NCI-H774 (cell line): ENCODE data around the gene HCFC1R1.
"Not testable (repeated sequence)": the region's sequence is repeated elsewhere in the genome, so short reads cannot be mapped to it uniquely, and the experiment has no call there.

Experiments
- DNase-seq: peaks from one replicate; lab custom pipeline; 2025; lab: John Stamatoyannopoulos, UW

The HCFC1R1 gene

DNA sequence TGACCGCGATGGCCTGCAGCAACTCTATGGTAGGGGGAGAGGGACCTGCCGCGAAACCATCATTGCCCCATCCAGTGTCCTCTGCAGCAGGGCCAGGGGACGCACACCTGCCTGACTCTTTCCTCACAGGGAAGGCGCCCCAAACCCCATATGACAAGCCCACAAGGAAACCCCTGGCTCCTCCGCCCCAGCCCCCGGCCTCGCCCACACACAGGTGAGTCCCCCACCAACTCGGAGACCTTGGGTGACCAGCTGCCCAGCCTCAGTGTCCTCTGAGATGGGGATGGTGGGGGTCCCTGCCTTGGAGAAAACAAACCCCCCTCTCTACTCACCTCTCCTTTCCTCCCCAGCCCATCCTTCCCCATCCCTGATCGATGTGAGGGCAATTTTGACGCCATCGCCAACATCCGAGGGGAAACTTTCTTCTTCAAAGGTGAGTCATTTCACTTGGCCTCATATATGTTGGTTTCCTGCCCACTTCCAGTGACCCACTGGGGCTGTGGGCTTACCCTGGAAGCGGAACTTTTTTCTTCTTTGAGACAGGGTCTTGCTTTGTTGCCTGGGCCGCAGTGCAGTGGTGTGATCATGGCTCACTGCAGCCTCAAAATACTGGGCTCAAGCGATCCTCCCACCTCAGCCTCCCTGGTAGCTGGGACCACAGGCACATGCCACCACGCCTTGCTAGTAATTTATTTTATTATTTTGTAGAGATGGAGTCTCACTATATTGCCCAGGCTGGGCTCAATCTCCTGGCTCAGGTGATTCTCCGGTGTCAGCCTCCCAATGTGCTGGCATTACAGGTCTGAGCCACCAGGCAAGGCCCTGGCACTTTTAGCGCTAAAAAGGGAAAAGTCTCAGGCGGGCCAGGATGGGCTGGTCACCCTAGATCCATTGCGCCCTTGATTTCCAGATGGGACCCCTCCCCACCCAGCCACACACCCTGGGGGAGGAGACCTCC, 33.7 kb upstream of the HCFC1R1 start:
- no peak for DNase-seq

DNA sequence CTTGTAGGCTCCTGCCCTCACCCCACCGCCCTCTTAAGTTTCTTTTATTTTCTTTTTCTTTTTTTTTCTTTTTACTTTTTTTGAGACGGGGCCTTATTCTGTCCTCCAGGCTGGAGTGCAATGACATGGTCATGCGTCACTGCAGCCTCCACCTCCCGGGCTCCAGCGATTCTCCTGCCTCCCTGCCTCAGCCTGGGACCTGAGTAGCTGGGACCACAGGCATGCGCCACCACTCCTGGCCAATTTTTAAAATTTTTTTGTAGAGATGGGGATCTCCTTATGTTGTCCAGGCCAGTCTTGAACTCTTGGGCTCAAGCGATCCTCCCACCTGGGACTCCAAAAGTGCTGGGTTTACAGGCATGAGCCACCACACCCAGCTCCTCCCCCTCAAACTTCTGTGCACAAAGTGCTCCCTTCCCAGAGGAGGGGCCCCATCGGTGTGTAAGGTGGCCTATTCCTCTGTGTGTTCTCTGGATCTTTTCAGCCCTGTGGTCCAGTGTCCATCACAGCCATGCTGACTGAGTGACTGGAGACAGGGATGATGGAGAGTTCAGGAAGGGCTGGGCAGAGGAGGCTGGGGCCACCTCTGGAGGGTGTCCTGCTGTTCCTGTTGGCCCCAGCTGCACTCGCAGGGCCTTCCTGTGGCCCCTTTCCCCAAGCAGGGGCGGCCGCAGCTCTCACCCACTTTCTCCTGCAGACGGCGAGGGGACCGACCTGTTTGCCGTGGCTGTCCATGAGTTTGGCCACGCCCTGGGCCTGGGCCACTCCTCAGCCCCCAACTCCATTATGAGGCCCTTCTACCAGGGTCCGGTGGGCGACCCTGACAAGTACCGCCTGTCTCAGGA, 32.8 kb upstream of the HCFC1R1 start:
- no peak for DNase-seq

DNA sequence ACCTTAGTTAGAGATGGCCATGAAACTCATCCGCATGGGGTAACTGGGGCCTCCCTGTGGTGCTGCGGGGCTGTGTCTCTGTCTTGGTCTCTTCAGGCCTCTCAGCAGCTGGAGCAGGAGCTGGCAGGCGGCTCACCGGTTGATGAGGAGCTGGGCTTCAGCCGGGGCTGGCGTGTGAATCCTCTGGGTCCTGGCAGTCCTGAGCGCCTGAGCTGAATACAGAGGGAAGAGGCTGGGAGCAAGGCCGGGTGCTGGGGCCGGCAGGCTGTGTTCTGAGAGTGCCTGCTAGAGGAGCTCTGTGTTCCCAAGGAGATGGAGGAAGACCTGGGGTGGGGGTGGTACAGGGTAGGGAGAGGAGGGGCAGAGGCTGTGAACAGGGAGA, 32.0 kb upstream of the HCFC1R1 start:
- not testable (repeated sequence) for DNase-seq

DNA sequence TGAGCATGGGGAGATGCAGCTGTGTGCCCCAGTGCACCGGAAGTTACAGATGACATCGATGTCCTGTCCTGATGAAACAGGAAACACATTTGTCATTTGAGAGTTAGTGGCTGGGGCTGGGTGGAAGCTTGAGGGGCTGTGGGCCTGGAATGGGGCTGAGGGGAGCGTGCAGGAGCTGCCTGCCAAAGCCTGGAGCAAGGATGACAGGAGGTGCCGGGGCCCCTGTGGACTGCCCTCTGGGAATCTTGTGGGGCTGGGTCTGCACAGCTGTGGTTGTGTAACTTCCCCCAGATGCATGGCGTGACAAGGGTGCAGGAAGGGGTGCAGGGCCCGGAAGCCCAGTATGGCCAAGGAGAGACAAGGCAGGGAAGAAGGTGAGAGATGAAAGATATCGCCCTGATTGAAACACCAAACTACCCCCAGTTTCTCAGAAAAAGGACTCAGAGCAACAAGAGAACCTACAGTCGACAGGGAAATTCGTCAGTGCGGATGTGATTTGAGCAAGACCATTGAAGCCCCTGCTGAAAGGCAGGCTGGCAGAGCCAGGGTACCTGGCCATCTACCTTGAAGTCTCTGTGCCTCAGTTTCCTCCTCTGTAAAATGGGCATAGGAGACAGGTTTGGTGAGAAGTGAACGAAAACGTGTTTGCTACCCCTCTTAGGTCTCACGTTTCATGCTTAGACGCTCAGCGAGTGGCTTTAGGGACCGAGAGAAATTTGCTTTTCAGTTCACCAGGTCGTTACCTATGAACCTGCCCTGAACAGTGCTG, 31.4 kb upstream of the HCFC1R1 start:
- DNase-seq = no peak

DNA sequence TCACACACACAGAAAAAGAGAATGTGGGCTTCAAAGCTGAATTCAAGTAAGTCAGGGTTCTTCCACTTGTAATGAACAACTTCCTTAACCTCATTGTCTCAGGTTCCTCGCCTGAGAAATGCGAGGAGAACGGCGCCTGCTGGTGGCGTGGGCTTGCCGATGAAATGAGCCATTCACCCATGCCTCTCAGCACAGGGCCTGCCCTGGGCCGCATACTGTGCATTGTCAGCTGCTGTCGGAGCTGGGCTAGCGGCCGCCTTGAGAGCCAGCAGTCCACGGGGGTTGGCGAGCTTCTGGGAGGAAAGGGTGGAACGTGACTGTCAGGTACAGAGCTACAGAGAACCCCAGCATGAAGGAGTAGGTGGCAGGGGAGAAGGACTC, 29.6 kb upstream of the HCFC1R1 start:
- not testable (repeated sequence) for DNase-seq

DNA sequence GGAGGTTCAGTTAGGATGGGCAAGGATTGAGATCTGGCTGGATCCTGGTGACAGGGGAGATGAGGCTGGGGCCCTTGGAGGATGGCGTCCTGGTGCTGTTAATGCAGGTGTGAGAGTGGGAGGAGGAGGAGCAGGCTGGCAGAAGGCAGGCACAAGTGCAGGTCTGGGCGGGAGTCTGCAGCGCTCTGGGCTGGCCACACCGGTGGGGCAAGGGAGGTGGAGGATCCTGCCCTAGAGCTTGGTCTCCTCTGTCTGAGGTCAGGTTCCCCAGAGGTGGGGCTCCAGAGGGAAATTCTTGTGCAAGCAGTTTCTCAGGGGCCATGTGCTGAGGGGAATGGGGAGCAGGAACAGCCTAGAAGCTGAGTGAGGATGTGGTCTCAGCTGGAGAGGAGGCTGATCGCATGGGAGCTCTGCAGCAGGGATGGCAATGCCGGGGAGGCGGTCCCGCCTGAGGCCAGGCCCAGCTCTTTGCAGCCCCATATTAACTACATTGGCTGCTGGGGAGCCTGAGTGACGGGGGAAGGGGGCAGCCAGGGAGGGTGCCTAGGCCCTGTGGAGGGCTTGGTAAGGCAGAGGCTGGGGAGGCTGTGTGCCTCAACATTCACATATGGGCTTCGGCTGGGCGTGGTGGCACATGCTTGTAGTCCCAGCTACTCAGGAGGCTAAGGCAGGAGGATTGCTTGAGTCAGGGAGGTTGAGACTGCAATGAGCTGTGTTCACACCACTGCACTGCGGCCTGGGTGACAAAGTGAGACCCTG, 29.0 kb upstream of the HCFC1R1 start:
- DNase-seq = not testable (repeated sequence)

DNA sequence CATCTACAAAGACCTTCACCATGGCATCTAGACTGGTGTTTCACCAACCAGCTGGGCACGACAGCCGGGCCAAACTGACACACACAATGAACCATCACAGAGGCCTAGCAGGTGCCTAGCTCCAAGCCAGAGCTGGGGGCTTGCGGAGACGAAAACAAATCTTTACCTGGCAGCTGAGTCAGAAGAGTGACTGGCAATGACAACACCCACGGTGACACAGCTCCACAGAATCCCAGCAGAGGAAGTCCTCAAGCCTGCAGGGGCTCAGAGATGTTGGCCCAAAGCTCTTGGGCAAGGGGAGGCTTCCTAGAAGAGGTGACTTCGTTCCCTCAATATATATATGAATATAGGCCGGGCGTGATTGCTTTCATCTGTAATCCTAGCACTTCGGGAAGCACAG, 27.8 kb upstream of the HCFC1R1 start:
- DNase-seq = no peak

DNA sequence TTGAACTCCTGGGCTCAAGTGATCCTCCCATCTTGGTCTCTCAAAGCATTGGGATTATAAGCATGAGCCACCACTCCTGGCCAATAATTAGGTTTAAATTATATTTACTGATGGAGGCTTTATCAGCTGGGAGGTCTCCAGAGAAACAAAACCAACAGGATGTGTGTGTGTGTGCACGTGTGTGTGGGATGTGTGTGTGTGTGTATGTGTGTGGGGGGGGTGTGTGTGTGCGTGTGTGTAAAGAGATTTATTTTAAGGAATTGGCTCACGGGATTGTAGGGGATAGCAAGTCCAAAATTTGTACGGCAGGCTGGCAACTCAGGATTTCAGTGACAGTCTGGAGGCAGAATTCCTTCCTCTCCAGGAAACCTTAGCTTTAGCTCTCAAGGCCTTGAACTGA, 27.3 kb upstream of the HCFC1R1 start:
- no peak for DNase-seq

DNA sequence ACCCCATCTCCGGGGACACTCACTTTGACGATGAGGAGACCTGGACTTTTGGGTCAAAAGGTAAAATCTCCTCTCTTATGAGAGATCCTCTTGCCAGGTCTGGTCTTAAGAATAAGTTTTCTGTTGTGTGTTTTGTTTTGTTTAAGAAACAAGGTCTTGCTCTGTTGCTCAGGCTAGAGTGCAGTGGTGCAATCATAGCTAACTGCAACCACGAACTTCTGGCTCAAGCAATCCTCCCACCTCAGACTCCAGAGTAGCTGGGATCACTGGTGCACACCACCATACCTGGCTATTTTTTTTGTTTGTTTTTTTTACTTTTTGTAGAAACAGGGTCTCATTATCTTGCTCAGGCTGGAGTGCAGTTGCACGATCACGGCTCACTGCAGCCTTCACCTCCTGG, 26.7 kb upstream of the HCFC1R1 start:
- no peak for DNase-seq

DNA sequence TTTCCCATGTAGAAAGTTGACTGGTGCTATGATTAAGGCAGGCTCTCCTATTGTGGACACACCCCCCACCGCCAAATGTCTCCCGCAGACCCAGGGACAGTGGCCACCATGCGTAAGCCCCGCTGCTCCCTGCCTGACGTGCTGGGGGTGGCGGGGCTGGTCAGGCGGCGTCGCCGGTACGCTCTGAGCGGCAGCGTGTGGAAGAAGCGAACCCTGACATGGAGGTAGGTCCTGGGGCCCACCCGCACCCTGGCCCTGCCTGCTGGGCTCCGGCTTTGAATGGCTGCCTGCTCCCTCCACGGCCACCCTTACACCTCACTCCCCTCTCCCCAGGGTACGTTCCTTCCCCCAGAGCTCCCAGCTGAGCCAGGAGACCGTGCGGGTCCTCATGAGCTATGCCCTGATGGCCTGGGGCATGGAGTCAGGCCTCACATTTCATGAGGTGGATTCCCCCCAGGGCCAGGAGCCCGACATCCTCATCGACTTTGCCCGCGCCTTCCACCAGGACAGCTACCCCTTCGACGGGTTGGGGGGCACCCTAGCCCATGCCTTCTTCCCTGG, 26.3 kb upstream of the HCFC1R1 start:
- no peak for DNase-seq

DNA sequence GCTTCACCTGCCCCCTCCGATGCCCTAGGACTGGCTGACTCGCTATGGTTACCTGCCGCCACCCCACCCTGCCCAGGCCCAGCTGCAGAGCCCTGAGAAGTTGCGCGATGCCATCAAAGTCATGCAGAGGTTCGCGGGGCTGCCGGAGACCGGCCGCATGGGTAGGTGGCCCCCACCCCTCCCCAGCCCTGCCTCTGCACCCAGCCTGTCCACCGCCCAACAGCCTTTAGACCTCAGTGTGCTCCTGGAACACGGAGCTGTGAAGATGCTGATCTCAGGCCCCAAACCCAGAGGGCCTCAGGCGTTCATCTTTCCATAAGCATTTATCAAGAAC, 23.6 kb upstream of the HCFC1R1 start:
- DNase-seq = no peak

DNA sequence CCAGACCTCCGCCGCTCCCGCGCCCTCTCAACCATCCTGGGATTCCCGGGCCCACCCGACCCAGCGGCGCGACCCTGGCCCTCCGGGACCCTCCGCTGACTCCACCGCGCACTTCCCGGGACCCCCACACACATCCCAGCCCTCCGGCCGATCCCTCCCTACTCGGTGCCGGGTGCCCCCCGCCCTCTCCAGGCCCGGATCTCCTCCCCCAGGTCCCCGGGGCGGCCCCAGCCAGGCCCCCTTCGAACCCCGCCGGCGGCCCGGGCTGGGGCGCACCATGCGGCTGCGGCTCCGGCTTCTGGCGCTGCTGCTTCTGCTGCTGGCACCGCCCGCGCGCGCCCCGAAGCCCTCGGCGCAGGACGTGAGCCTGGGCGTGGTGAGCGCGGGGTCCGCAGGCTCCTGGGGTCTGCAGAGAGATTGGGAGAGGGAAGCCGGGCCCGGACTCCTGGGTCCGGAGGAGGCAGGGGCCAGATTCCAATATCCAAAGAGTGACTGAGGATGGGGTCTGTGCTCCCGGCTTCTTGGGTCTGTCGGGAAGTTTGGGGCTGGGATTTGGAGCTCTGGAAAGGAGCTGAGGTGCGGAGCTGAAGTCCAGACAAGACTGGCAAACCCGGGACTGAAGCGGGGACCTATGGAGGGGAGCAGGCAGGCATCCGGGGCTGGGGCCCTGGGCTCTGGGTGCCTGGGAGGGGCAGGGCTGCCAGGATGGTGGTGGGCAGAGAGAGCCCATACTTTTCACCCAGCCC, 23.1 kb upstream of the HCFC1R1 start:
- no peak for DNase-seq

DNA sequence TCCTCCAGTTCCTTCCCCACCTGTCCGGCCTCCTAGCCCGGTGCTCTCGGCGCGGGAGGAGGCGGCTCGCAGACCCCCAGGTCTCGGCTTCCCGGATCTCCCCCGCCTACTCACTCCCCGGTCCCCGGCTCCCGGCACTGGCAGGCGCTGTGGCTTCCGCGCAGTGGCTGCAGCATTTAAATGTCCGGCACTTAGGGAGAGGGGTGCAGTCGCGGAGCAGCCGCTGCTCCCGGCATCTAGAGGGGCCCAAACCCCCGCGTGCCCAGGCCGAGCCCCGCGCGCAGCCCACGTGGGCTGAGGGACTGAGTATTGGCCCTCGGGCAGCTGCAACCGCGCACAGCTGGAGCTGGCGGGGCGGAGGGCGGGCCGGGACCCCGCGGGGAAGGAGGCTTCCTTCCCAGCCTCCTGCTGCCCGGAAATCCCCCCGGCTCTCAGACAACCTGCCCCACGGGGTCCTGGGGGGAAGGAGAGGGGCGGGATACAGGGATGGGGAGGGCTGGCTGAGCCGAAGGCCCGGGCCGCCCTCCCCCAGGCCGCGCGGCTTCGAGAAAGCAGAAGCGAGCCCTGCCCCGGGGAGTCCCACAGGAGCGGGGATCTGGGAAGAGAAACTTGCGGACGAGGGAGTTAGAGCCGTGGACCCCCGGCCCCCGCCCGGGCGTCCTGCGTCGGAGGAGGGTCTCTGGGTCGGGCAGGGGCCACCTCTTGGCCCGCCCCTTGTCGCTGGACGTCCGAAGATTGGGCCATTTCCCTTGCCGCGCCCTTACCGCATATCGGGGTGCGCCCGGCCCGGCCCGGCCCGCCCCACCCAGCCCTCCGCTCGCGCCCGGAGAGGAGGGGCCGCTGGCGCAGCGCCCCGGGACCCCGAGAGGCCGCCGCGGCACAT, 22.3 kb upstream of the HCFC1R1 start, which contains the start of gene MMP25:
MMP25 (plus strand) TSS at position 804 of the 883 bp plus-strand sequence. CDS start 357 bp downstream, outside the sequence.
- no peak for DNase-seq

DNA sequence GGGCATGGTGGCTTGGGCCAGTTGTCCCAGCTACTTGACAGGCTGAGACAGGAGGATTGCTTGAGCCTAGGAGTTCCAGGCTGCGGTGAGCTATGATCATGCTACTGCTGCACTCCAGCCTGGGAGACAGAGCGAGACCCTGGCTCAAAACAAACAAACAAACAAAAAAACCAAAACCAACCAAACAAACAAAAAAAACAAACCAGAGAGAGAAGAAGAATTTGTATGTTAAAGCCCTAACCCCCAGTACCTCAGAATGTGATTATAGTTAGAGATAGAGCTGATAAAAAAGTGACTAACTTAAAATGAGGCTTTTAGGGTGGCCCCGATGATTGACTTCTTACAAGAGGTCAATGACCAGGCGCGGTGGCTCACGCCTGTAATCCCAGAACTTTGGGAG, 21.0 kb upstream of the HCFC1R1 start:
- no peak for DNase-seq

DNA sequence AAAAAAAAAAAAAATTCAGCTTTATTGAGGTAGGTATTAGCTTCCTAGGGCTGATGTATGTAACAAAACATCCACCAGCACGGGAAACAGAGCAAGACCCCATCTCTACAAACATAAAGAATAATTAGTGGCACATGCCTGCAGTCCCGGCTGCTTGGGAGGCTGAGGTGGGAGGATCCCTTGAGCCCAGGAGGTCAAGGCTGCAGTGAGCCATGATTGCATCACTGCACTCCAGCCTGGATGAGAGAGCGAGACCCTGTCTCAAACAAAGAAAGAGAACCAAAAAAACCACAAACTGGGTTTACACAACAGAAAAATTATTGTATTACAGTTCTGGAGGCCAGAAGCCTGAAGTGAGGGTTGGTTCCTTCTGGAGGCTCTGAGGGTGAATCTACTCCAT, 18.6 kb upstream of the HCFC1R1 start:
- DNase-seq = no peak

DNA sequence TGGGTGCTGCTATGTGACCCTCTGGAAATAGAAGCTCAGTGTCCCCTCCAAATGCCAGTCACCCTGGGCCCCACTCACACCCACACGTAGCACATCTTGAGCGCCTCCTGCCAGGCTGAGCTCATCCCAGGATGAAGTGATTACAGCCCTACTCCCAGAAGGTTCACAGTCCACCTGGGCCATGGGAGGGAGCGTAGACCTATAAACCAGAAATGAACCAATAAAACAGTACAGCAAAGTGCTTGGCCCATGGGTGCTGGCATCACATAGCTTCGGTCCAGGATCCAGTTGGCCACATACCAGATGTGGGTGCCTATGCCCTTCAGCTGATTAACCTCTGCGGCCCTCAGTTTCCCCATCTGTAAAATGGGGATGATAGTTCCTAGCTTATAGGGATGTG, 15.2 kb upstream of the HCFC1R1 start:
- DNase-seq = no peak

DNA sequence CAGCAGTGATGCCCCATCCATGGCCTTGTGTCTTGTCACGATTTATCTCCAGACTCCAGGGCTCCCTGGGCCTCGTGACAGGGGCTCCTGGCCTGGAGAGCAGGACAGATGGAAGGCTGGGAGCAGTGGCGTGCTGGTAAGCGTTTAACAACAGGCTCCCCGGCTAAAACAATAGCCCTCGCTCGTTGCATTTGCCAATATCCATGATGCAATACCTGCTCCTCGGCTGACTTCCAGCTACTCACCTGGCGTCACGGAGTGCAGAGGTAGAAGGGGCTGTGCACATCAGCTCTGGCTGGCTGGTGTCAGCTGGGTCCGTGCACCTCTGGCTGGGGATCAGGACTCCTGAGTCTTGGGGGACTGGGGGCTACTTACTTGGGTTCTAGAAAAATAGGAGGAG, 14.5 kb upstream of the HCFC1R1 start:
- DNase-seq = no peak

DNA sequence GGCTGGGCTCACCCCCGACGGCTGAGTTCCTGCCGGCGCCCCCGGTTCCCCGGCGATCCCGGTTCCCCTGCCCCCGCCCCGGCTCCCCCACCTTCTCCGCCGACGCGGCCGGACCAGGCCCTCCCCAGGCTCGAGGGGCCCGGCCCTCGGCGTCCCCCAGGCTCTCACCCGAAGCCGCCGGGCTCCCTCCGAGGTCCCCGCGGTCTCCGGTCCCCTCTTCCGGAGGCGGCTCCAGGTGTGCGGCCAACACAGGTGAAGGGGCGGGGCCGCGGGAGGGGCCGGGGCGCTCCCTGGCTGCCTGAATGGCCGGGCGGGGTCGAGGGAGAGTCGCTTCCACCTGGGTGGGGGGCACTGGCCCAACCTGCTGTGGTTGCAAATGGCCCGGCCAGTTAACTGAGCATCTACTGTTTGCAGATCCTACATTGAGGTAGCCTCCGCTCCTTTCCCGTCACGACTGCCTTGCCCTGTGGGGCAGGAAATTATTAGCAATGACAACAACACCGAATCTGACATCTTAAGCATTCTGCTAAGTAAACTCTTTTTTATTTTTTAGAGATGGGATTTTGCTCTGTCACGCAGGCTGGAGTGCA, 13.1 kb upstream of the HCFC1R1 start, which contains the start of gene BICDL2:
BICDL2 (minus strand) TSS at position 219 of the 590 bp plus-strand sequence. CDS start 1,448 bp downstream, outside the sequence.
- no peak for DNase-seq
